K562 (cell line): Measurements from ENCODE around the gene APOM. TPM values are rescaled to one million over a fixed set of nuclear protein-coding genes. Genes with fewer than 3 reads are reported as not detected.
A peak's percentile ranks its signal among the peaks of the same experiment; 100 is the strongest.

Experiments
- ATAC-seq: fragments of 200-7000 bp; cut with Tn5 transposase; 3 replicates; pipeline ENCODE4 v1.9.1; 2020; ENCODE audit warnings: moderate library complexity
- BruUV-seq: library from RNA; stranded (reverse); fragments of 400-500 nt; replicated peaks from 2 replicates; lab custom pipeline; 2021; lab: Mats Ljungman, UMichigan
- CTCF ChIA-PET: fragments of 300-600 bp; formaldehyde crosslinking; extraction: SDS; loops from one replicate; lab custom pipeline; 2021; ENCODE audit warnings: low intra/inter-chr PET ratio; lab: Yijun Ruan, JAX
- POLR2A ChIA-PET: fragments of 300-600, 350-650 bp; sonication (Branson Sonifier 250); formaldehyde crosslinking; extraction: SDS; loops from one replicate; lab custom pipeline; 2021; ENCODE audit warnings: antibody characterized with exemption, inconsistent platforms; lab: Yijun Ruan, JAX
- DNase-seq, 4 experiments: peaks; one replicate each; pipeline versions ENCODE4 v3.0.0 to v3.0.0-alpha.2; 2011 to 2018; ENCODE audit warnings: low spot score in 3 of 4, mixed read lengths in 3 of 4; ENCODE audit errors: extremely low read depth in 1 of 4
- FAIRE-seq: peaks from 2 replicates; lab custom pipeline; 2011; peaks lifted over from hg19 to GRCh38; lab: Jason Lieb, UNC
- H2AFZ ChIP-seq: 2 replicates; pipeline ENCODE4 v1.6.0; 2011; ENCODE audit warnings: low read depth, low read length, control low read depth, inconsistent platforms
- H3K27ac ChIP-seq: fragments of 200-600 bp; 3 replicates; pipeline ENCODE4 v1.8.0; 2011; ENCODE audit warnings: low read depth, mild to moderate bottlenecking, control low read depth, inconsistent platforms, low read length, moderate library complexity, mixed read lengths; ENCODE audit errors: extremely low read depth
- H3K27me3 ChIP-seq, 2 experiments: fragments of 300-600 bp in 1 of 2; 2 replicates in 1 of 2; 3 replicates in 1 of 2; pipeline versions ENCODE4 v1.6.0 to v1.8.0; 2011; ENCODE audit warnings: inconsistent platforms in 2 of 2, low read length in 2 of 2, mild to moderate bottlenecking in 1 of 2, mixed read lengths in 1 of 2, moderate library complexity in 1 of 2; ENCODE audit not compliant: control insufficient read depth in 2 of 2, insufficient read depth in 2 of 2
- H3K36me3 ChIP-seq: fragments of 300-600 bp; 3 replicates; pipeline ENCODE4 v1.8.0; 2011; ENCODE audit warnings: mild to moderate bottlenecking, low read length, inconsistent platforms; ENCODE audit not compliant: control insufficient read depth, insufficient read depth
- H3K4me1 ChIP-seq, 2 experiments: fragments of 200-600 bp in 1 of 2; replicated peaks in 1 of 2; 2 replicates in 1 of 2; 3 replicates in 1 of 2; pipeline versions ENCODE4 v1.5.1 to v1.8.0; 2011; ENCODE audit warnings: inconsistent platforms in 2 of 2, low read length in 2 of 2, mild to moderate bottlenecking in 1 of 2, mixed read lengths in 1 of 2, moderate library complexity in 1 of 2; ENCODE audit not compliant: control insufficient read depth in 2 of 2, insufficient read depth in 2 of 2
- H3K4me2 ChIP-seq: 2 replicates; pipeline ENCODE4 v1.6.1; 2011; ENCODE audit warnings: low read length, control low read depth, inconsistent platforms, mixed read lengths; ENCODE audit not compliant: insufficient read depth
- H3K4me3 ChIP-seq: fragments of 200-600 bp; sonication (generic), shearing (Covaris generic); 2 replicates; pipeline ENCODE4 v1.5.1; 2016; ENCODE audit warnings: control low read depth, inconsistent platforms
- H3K79me2 ChIP-seq: fragments of 200-600 bp; 3 replicates; pipeline ENCODE4 v1.8.0; 2011; ENCODE audit warnings: low read length, inconsistent platforms; ENCODE audit not compliant: control insufficient read depth, insufficient read depth
- H3K9ac ChIP-seq, 2 experiments: 2 replicates each; pipeline versions ENCODE4 v1.6.0 to v1.6.1; 2011; ENCODE audit warnings: low read depth in 2 of 2, low read length in 2 of 2, control low read depth in 1 of 2, inconsistent platforms in 1 of 2, mild to moderate bottlenecking in 1 of 2, mixed read lengths in 1 of 2; ENCODE audit not compliant: insufficient read depth in 1 of 2
- H3K9me1 ChIP-seq: one replicate; pipeline ENCODE4 v1.6.0; 2011; ENCODE audit warnings: inconsistent platforms, mild to moderate bottlenecking, low read length, moderate library complexity; ENCODE audit not compliant: control insufficient read depth, insufficient read depth
- H3K9me3 ChIP-seq: replicated peaks from 2 replicates; pipeline ENCODE4 v1.5.1; 2011; ENCODE audit warnings: low read depth, low read length, inconsistent platforms; ENCODE audit not compliant: control insufficient read depth, insufficient read depth
- H4K20me1 ChIP-seq: replicated peaks from 2 replicates; pipeline ENCODE4 v1.6.1; 2011; ENCODE audit warnings: low read length, inconsistent platforms, mixed read lengths; ENCODE audit not compliant: control insufficient read depth, insufficient read depth
- FOS ChIP-seq: IDR thresholded peaks from 3 replicates; pipeline ENCODE4 v1.6.1; 2011; ENCODE audit not compliant: insufficient read length; ENCODE audit errors: extremely low read depth
- HDGF ChIP-seq: fragments of 450-650 bp; IDR thresholded peaks from 2 replicates; pipeline ENCODE4 v1.6.1; 2016
- HEY1 ChIP-seq: fragments of 250-450 bp; sonication (Bioruptor Pico); IDR thresholded peaks from 2 replicates; pipeline ENCODE4 v1.5.0; 2020; ENCODE audit warnings: mild to moderate bottlenecking, moderate library complexity, borderline replicate concordance
- MCM7 ChIP-seq, 2 experiments: fragments of 450-650 bp; IDR thresholded peaks; 2 replicates each; pipeline ENCODE4 v1.6.1; 2016 to 2018
- NCOA1 ChIP-seq: fragments of 450-650 bp; IDR thresholded peaks from 2 replicates; pipeline ENCODE4 v1.6.1; 2016; ENCODE audit warnings: low read depth
- NELFE ChIP-seq: IDR thresholded peaks from 2 replicates; pipeline ENCODE4 v1.6.1; 2011; ENCODE audit warnings: mild to moderate bottlenecking; ENCODE audit not compliant: insufficient read depth, insufficient read length
- NFRKB ChIP-seq: fragments of 450-650 bp; IDR thresholded peaks from 2 replicates; pipeline ENCODE4 v1.6.1; 2016; ENCODE audit warnings: low read depth
- RHOXF2B ChIP-seq: fragments of 250-450 bp; sonication (Bioruptor Pico); conservative IDR thresholded peaks from 2 replicates; pipeline ENCODE4 v1.5.1; 2021
- SMAD4 ChIP-seq: fragments of 250-450 bp; sonication (Bioruptor Pico); conservative IDR thresholded peaks from 2 replicates; pipeline ENCODE4 v1.8.0; 2021; ENCODE audit warnings: inconsistent platforms, mild to moderate bottlenecking, moderate library complexity
- WGBS: fragments of 100-300 bp; shearing (Covaris generic); methylation state at CpG from one replicate; pipeline ENCODE4 v1.1.6; 2016; ENCODE audit warnings: low coverage, mixed read lengths; ENCODE audit not compliant: insufficient coverage; ENCODE audit errors: missing lambda C conversion rate; 5-methylcytosine and 5-hydroxymethylcytosine counted together
- in situ Hi-C: fragments of 300-500 bp; cut with MboI; formaldehyde crosslinking; loops from 4 replicates; pipeline ENCODE4 v1.15.0; 2018; ENCODE audit warnings: inconsistent platforms, mixed read lengths
- intact Hi-C: fragments of 100-400 bp; cut with micrococcal nuclease; formaldehyde crosslinking; loops from 2 replicates; pipeline ENCODE4 v1.14.2; 2022
- polyA plus RNA-seq, 8 experiments: library from polyadenylated mRNA; depleted of rRNA in 4 of 8; stranded (reverse) in 5 of 8; unstranded in 3 of 8; fragments of >200 nt; fragmentation: Nextera tagmentation in 2 of 8; fragmentation: Illumina TruSeq in 1 of 8; extraction: Ambion mirVana in 2 of 8; extraction: Trizol in 1 of 8; gene quantifications; 2 replicates each; pipeline versions ENCODE4 v1.2.1 to v1.2.3, GENCODE V29; 2011 to 2014; ENCODE audit warnings: inconsistent platforms in 1 of 8, missing spikeins in 1 of 8
- total RNA-seq, 7 experiments: library from RNA; depleted of rRNA in 6 of 7; stranded (reverse); fragments of >200 nt in 6 of 7; fragmentation: Illumina TruSeq in 2 of 7; extraction: Trizol in 2 of 7; gene quantifications; 2 replicates each; pipeline versions ENCODE4 v1.2.1 to v1.2.3, GENCODE V29; 2011 to 2021; ENCODE audit warnings: low replicate concordance in 1 of 7
- TF ChIP-seq, protein P1 (sequence below): fragments of 450-650 bp; formaldehyde crosslinking; IDR thresholded peaks from 2 replicates; pipeline ENCODE4 v1.4.0; 2020; ENCODE audit warnings: mild to moderate bottlenecking, moderate library complexity
- TF ChIP-seq, protein P2 (sequence below), 3 experiments: IDR thresholded peaks in 2 of 3; conservative IDR thresholded peaks in 1 of 3; 2 replicates each; pipeline ENCODE4 v1.5.1; 2011 to 2012; ENCODE audit warnings: low read length in 3 of 3, mild to moderate bottlenecking in 3 of 3, control low read depth in 2 of 3, improper control_type of control experiment in 1 of 3, inconsistent platforms in 1 of 3, low read depth in 1 of 3, mixed read lengths in 1 of 3, moderate library complexity in 1 of 3; ENCODE audit not compliant: insufficient read depth in 2 of 3
- TF ChIP-seq, protein P3 (sequence below): fragments of 450-650 bp; formaldehyde crosslinking; conservative IDR thresholded peaks from 2 replicates; pipeline ENCODE4 v1.4.0; 2022; ENCODE audit warnings: mild to moderate bottlenecking, missing genetic modification characterization

APOM gene
- total and polyA plus RNA-seq, 9 of the 15 experiments (the other 6 are each of a cell fraction or from before 2014, with no cell fraction given) = 5.7 to 24.3 (median 10.4) TPM

DNA sequence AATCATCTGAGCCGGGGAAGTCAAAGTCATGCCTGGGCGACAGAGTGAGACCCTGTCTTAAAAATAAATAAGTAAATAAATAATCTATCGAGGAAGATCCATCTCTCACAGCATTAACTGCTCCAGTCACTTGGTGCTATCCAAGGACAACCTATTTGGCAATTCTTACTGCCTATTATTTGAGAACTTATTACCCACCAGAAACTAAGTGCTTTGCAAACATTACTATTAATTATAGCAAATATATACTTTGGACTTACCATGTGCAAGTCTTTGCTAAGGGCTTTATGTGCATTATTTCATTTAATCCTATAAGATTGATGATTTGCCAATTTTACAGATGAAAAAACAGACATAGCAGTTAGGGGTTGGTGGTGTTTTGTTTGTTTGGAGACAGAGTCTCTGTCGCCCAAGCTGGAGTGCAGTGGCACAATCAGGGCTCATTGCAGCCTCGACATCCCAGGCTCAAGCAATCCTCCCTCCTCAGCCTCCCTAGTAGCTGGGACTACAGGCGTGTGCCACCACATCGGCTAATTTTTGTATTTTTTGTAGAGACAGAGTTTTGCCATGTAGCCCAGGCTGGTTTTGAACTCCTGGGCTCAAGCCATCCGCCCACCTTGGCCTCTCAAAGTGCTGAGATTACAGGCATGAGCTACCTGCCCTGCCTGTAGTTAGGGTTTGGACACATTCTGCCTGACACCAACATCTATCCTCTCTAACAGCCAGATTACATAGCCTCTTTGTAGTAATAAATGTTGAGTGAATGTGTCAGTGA lies 933 bp upstream of the APOM start (continued):
- TF ChIP-seq, protein P1, sequence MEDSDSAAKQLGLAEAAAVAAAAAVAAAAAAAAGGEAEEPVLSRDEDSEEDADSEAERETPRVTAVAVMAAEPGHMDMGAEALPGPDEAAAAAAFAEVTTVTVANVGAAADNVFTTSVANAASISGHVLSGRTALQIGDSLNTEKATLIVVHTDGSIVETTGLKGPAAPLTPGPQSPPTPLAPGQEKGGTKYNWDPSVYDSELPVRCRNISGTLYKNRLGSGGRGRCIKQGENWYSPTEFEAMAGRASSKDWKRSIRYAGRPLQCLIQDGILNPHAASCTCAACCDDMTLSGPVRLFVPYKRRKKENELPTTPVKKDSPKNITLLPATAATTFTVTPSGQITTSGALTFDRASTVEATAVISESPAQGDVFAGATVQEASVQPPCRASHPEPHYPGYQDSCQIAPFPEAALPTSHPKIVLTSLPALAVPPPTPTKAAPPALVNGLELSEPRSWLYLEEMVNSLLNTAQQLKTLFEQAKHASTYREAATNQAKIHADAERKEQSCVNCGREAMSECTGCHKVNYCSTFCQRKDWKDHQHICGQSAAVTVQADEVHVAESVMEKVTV (CRISPR knock-in tag) = 0 out of 2 replicates have a peak, but pooled peaks have one; percentile 22
- TF ChIP-seq FOS (no peak), NELFE (no peak), HEY1 (CRISPR knock-in tag) (no peak), MCM7 (IDR thresholded peaks at IDR 0.05) (no peak)
- TF ChIP-seq, all 486 proteins: peak for 4

DNA sequence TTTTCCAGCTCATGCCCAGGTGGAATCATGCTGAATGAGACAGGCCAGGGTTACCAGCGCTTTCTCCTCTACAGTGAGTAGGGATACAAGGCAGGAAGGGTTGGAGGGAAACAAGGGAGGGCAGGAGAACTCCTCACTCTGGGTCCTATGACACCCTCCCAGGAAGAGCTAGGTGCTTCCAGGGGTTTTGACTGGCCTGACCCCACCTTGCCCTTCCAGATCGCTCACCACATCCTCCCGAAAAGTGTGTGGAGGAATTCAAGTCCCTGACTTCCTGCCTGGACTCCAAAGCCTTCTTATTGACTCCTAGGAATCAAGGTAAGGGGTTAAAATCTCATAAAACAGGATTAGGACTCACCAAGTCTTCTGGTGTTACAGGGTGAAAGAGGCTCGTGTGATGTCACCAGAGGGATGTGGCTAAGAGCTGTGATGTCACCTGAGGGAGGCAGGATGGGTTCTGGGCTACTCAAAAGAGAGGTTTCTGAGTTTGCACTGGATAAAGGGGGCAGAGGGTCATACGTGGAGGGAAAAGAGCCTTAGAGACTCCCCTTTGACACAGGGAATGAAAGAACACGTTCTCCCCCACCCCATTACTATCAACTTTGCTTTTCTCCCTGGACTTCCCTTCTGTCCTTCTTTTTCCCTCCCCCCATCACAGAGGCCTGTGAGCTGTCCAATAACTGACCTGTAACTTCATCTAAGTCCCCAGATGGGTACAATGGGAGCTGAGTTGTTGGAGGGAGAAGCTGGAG lies 1.9 kb downstream of the APOM start:
- peaks cover 41 to 56% of the 10 kb centered on the region in 2 experiments for H3K4me1 ChIP-seq
- peak overlapping the region; percentile 80; the same call in 1 of the 3 replicates for H3K27ac ChIP-seq
- no TSS peak for BruUV-seq
- no peaks in the 10 kb centered on the region for H3K9me3 ChIP-seq
- H3K9ac ChIP-seq = peak overlapping the region; percentile 80 to 89; a peak in 3 of 4 replicates
- H3K27me3 ChIP-seq = no peaks in the 10 kb centered on the region
- H4K20me1 ChIP-seq = peaks cover 8% of the 10 kb centered on the region; the same call in 1 of the 2 replicates
- no peak overlapping the region for H3K4me3 ChIP-seq
- ATAC-seq = no peak
- in situ Hi-C loops (no loop called here), intact Hi-C loops (no loop called here)
- FAIRE-seq = no peak
- POLR2A ChIA-PET = interaction anchor here (0.6 to 9.8 kb wide), 16 partner anchors 10 to 245 kb away, joined by 3 to 182 read pairs (median 4); partner anchors contain the start of genes CLIC1, DDAH2, LSM2 and LY6G5B
- H3K9me1 ChIP-seq = no peaks in the 10 kb centered on the region
- no peak overlapping the region for H2AFZ ChIP-seq
- peaks cover 78% of the 10 kb centered on the region for H3K79me2 ChIP-seq
- peak in 2 of 4 experiments; percentile 66 to 69 for DNase-seq
- CTCF ChIA-PET = no interaction called here
- peak overlapping the region; percentile 54 for H3K4me2 ChIP-seq
- peaks cover 50% of the 10 kb centered on the region for H3K36me3 ChIP-seq
- 55% methylated on average over 6 of the region's 6 CpGs for WGBS
- no peak for TF ChIP-seq NFRKB
- TF ChIP-seq, protein P2, sequence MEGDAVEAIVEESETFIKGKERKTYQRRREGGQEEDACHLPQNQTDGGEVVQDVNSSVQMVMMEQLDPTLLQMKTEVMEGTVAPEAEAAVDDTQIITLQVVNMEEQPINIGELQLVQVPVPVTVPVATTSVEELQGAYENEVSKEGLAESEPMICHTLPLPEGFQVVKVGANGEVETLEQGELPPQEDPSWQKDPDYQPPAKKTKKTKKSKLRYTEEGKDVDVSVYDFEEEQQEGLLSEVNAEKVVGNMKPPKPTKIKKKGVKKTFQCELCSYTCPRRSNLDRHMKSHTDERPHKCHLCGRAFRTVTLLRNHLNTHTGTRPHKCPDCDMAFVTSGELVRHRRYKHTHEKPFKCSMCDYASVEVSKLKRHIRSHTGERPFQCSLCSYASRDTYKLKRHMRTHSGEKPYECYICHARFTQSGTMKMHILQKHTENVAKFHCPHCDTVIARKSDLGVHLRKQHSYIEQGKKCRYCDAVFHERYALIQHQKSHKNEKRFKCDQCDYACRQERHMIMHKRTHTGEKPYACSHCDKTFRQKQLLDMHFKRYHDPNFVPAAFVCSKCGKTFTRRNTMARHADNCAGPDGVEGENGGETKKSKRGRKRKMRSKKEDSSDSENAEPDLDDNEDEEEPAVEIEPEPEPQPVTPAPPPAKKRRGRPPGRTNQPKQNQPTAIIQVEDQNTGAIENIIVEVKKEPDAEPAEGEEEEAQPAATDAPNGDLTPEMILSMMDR (IDR thresholded peaks at IDR 0.05 in 2 of 3, conservative IDR thresholded peaks at IDR 0.05 in 1 of 3; ENCODE audit: insufficient read depth in 2 of 3, low read depth in 1 of 3, low read length in 3 of 3) = no peak
- peak; percentile 35; the same call in 1 of the 2 replicates for TF ChIP-seq SMAD4
- TF ChIP-seq NCOA1 = peak; percentile 40; the same call in 1 of the 2 replicates
- TF ChIP-seq, protein P3, sequence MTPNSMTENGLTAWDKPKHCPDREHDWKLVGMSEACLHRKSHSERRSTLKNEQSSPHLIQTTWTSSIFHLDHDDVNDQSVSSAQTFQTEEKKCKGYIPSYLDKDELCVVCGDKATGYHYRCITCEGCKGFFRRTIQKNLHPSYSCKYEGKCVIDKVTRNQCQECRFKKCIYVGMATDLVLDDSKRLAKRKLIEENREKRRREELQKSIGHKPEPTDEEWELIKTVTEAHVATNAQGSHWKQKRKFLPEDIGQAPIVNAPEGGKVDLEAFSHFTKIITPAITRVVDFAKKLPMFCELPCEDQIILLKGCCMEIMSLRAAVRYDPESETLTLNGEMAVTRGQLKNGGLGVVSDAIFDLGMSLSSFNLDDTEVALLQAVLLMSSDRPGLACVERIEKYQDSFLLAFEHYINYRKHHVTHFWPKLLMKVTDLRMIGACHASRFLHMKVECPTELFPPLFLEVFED (CRISPR knock-in tag) = 0 out of 2 replicates have a peak, but pooled peaks have one; percentile 12
- no peak for TF ChIP-seq RHOXF2B (CRISPR knock-in tag)
- TF ChIP-seq HDGF = no peak
